Measurements from ENCODE around the gene KDM4C. TPM values are rescaled to one million over a fixed set of nuclear protein-coding genes. Genes with fewer than 3 reads are reported as not detected.

Gene KDM4C
- total and polyA plus RNA-seq, 2 of the 8 experiments (the other 6 are each of a cell fraction or from before 2014, with no cell fraction given): 13.0 to 26.1 TPM

DNA sequence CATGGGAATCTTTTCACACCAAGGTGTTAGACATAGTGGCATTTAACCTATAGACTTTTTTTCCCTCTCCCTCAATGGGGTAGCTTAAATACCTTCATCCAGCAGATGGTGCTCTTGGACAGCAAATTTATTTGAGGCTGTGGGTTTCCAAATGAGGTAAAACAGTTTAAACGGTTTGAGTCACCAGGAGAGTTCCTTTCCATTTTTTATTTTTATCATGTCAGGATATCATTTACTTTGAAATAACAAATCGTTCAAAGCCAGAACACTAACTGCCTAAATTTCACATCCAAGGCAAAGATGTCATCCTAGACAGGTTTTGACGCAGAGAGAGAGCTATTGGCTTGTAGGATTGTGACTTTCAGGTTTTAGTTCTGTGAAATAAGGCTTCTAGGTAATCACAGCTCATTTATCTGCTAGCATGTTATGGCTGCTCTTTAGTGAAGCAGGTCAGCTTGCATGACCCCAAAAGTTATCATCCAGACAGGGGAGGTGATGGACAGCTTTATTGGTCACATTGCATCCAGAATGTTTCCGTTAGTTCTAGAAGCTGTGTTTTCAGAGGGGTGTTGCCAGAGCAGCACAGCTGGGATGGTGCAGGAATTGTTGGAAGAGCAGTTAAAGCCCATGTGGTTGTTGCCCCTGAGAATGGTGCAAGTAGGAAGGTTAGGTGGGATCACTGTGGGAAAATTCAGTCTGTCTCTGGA lies 69.8 kb downstream of the KDM4C start:
- Histone ChIP-seq H3K4me3 (ENCODE audit: extremely low read depth in 1 of 4, insufficient read depth in 2 of 4, low read depth in 3 of 4, low read length in 4 of 4) (no peak overlapping the region), H3K79me2 (ENCODE audit: control insufficient read depth in 1 of 2, insufficient read depth in 2 of 2, low read length in 2 of 2) (no peaks in the 10 kb centered on the region), H2AFZ (ENCODE audit: low read length) (no peak overlapping the region), H3K79me1 (ENCODE audit: low read depth, low read length) (no peaks in the 10 kb centered on the region; the same call in 1 of the 2 replicates), H4K20me1 (replicated peaks in 1 of 2; ENCODE audit: control insufficient read depth in 1 of 2, insufficient read depth in 2 of 2, low read length in 2 of 2) (no peaks in the 10 kb centered on the region), H2AK5ac (ENCODE audit: low read depth, low read length) (no peak overlapping the region; the same call in 1 of the 2 replicates), H4K91ac (replicated peaks; ENCODE audit: insufficient read length, low read length) (no peak overlapping the region), H3K4me2 (ENCODE audit: insufficient read depth in 1 of 2, low read depth in 2 of 2, low read length in 2 of 2) (no peak overlapping the region), H3K18ac (ENCODE audit: extremely low read depth, low read length) (no peak overlapping the region; the same call in 1 of the 2 replicates), H3K14ac (ENCODE audit: insufficient read length) (no peak overlapping the region), H4K8ac (ENCODE audit: extremely low read depth, insufficient read depth, low read length) (no peak overlapping the region), H3K36me3 (ENCODE audit: control insufficient read depth in 2 of 4, insufficient read depth in 4 of 4, low read length in 3 of 4) (peaks cover 0 to 4% (median 0%) of the 10 kb centered on the region in 4 experiments; a peak in 2 of 8 replicates), H3K56ac (replicated peaks; ENCODE audit: insufficient read length, low read depth, low read length) (no peak overlapping the region), H3K27me3 (replicated peaks in 1 of 4; ENCODE audit: control insufficient read depth in 3 of 4, extremely low read depth in 1 of 4, insufficient read depth in 3 of 4, low read length in 3 of 4) (no peaks in the 10 kb centered on the region), H4K5ac (ENCODE audit: insufficient read length, low read depth, low read length) (no peak overlapping the region), H2BK15ac (ENCODE audit: low read length) (no peak overlapping the region), H2BK12ac (ENCODE audit: low read depth, low read length) (no peak overlapping the region), H2BK120ac (replicated peaks; ENCODE audit: low read depth, low read length) (no peak overlapping the region), H3K23me2 (ENCODE audit: low read depth, low read length) (no peaks in the 10 kb centered on the region), H3K4me1 (replicated peaks in 1 of 4; ENCODE audit: control insufficient read depth in 3 of 4, insufficient read depth in 4 of 4, low read length in 3 of 4) (no peaks in the 10 kb centered on the region), H3K9me3 (ENCODE audit: insufficient read depth in 2 of 2, low read depth in 1 of 2, low read length in 1 of 2) (peaks cover 2 to 4% of the 10 kb centered on the region in 2 experiments; a peak in 2 of 4 replicates), H3K9ac (replicated peaks in 1 of 4; ENCODE audit: extremely low read depth in 1 of 4, low read depth in 3 of 4, low read length in 3 of 4) (no peak overlapping the region), H3K4ac (replicated peaks; ENCODE audit: insufficient read length, low read depth, low read length) (no peak overlapping the region), H3K23ac (ENCODE audit: insufficient read length) (no peak overlapping the region), H3K27ac (ENCODE audit: low read depth, low read length) (no peak overlapping the region), H2BK20ac (ENCODE audit: low read length) (no peak overlapping the region), H2BK5ac (ENCODE audit: low read depth, low read length) (no peak overlapping the region; the same call in 1 of the 2 replicates)
- TF ChIP-seq RAD21 (IDR thresholded peaks at IDR 0.05 in 1 of 2, conservative IDR thresholded peaks at IDR 0.05 in 1 of 2; ENCODE audit: low read depth in 2 of 2, low read length in 2 of 2) (peak; percentile 91), GABPA (IDR thresholded peaks at IDR 0.05; ENCODE audit: borderline replicate concordance, insufficient read depth, low read length) (no peak)
- TF ChIP-seq, protein P1, sequence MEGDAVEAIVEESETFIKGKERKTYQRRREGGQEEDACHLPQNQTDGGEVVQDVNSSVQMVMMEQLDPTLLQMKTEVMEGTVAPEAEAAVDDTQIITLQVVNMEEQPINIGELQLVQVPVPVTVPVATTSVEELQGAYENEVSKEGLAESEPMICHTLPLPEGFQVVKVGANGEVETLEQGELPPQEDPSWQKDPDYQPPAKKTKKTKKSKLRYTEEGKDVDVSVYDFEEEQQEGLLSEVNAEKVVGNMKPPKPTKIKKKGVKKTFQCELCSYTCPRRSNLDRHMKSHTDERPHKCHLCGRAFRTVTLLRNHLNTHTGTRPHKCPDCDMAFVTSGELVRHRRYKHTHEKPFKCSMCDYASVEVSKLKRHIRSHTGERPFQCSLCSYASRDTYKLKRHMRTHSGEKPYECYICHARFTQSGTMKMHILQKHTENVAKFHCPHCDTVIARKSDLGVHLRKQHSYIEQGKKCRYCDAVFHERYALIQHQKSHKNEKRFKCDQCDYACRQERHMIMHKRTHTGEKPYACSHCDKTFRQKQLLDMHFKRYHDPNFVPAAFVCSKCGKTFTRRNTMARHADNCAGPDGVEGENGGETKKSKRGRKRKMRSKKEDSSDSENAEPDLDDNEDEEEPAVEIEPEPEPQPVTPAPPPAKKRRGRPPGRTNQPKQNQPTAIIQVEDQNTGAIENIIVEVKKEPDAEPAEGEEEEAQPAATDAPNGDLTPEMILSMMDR (IDR thresholded peaks at IDR 0.05; ENCODE audit: control extremely low read depth in 1 of 3, insufficient read depth in 1 of 3, low read depth in 1 of 3, low read length in 3 of 3): peak in 2 of 3 experiments; percentile 62 to 65; a peak in 2 of 4 replicates
- POLR2A ChIA-PET (ENCODE audit: partially characterized antibody): interaction anchor here (0.9 to 3.2 kb wide), 4 partner anchors 18 to 70 kb away, joined by 3 to 8 read pairs (median 4); partner anchors contain the start of gene KDM4C
- FAIRE-seq (peak; percentile 97), DNase-seq (ENCODE audit: low read depth in 1 of 2, low spot score in 2 of 2) (peak in 1 of 2 experiments; percentile 63)
- 52% methylated on average over 4 of the region's 4 CpGs; no CpG with 5 or more reads in 1 of the 2 experiments for WGBS, 2 experiments (ENCODE audit: extremely low coverage in 1 of 2, insufficient coverage in 1 of 2, insufficient read length in 1 of 2, insufficient replicate concordance in 2 of 2, low coverage in 1 of 2, low lambda C conversion rate in 2 of 2, missing lambda C conversion rate in 1 of 2)
- CTCF ChIA-PET (ENCODE audit: partially characterized antibody): interaction anchor here (0.6 to 5.7 kb wide), 49 partner anchors 9 to 829 kb away, joined by 3 to 120 read pairs (median 4); partner anchors contain the start of gene KDM4C

Data from H1 (cell line).